Endothelial cell of umbilical vein (primary cell): ENCODE results near the gene DENND1C. TPM values are rescaled to one million over a fixed set of nuclear protein-coding genes. Genes with fewer than 3 reads are reported as not detected.

Experiments
- BruUV-seq: library from RNA; stranded (reverse); fragments of 400-500 nt; replicated peaks from 2 replicates; lab custom pipeline; 2021; lab: Mats Ljungman, UMichigan
- CTCF ChIA-PET: fragments of 300-600, 350-600 bp; sonication (Branson Sonifier 250); formaldehyde crosslinking; loops from one replicate; lab custom pipeline; 2021; ENCODE audit warnings: antibody characterized with exemption, inconsistent platforms; lab: Charles Lee
- POLR2A ChIA-PET: fragments of 300-600, 350-600 bp; sonication (Branson Sonifier 250); formaldehyde crosslinking; loops from one replicate; lab custom pipeline; 2021; ENCODE audit warnings: antibody characterized with exemption, inconsistent platforms; lab: Charles Lee
- DNase-seq: peaks from one replicate; pipeline ENCODE4 v3.0.0-alpha.2; 2011; ENCODE audit warnings: low read depth, low spot score
- FAIRE-seq: peaks from 2 replicates; lab custom pipeline; 2011; peaks lifted over from hg19 to GRCh38; lab: Jason Lieb, UNC
- H2AFZ ChIP-seq: 2 replicates; pipeline ENCODE4 v1.6.0; 2012; ENCODE audit warnings: low read depth, low read length, control low read depth, inconsistent platforms
- H3K27ac ChIP-seq: 2 replicates; pipeline ENCODE4 v1.5.1; 2011; ENCODE audit warnings: low read depth, mild to moderate bottlenecking, control low read depth, low read length, moderate library complexity; ENCODE audit not compliant: insufficient read depth
- H3K27me3 ChIP-seq, 2 experiments: 2 replicates each; pipeline versions ENCODE4 v1.6.0 to v1.6.1; 2011; ENCODE audit warnings: low read length in 2 of 2, mixed read lengths in 1 of 2; ENCODE audit not compliant: control insufficient read depth in 2 of 2, insufficient read depth in 2 of 2
- H3K36me3 ChIP-seq, 2 experiments: 2 replicates in 1 of 2; 3 replicates in 1 of 2; pipeline ENCODE4 v1.5.1; 2011; ENCODE audit warnings: low read length in 2 of 2, mild to moderate bottlenecking in 1 of 2, moderate library complexity in 1 of 2; ENCODE audit not compliant: control insufficient read depth in 2 of 2, insufficient read depth in 2 of 2; ENCODE audit errors: extremely low read depth in 1 of 2
- H3K4me1 ChIP-seq: 3 replicates; pipeline ENCODE4 v1.5.1; 2011; ENCODE audit warnings: mild to moderate bottlenecking, low read length; ENCODE audit not compliant: control insufficient read depth, insufficient read depth; ENCODE audit errors: extremely low read depth
- H3K4me2 ChIP-seq: 2 replicates; pipeline ENCODE4 v1.6.1; 2011; ENCODE audit warnings: low read length, control low read depth, mixed read lengths; ENCODE audit not compliant: insufficient read depth
- H3K4me3 ChIP-seq, 3 experiments: fragments of 200-600 bp in 1 of 3; sonication (generic), shearing (Covaris generic) in 1 of 3; replicated peaks in 1 of 3; 2 replicates each; pipeline ENCODE4 v1.5.1; 2011 to 2016; ENCODE audit warnings: control low read depth in 3 of 3, low read length in 3 of 3, mild to moderate bottlenecking in 2 of 3, inconsistent platforms in 1 of 3, low read depth in 1 of 3, moderate library complexity in 1 of 3; ENCODE audit not compliant: insufficient read depth in 1 of 3
- H3K79me2 ChIP-seq: 2 replicates; pipeline ENCODE4 v1.6.0; 2012; ENCODE audit warnings: low read length, inconsistent platforms; ENCODE audit not compliant: control insufficient read depth, insufficient read depth
- H3K9ac ChIP-seq: replicated peaks from 2 replicates; pipeline ENCODE3; 2011; ENCODE audit warnings: low read length, control low read depth; ENCODE audit not compliant: insufficient read depth; ENCODE audit errors: extremely low read depth
- H3K9me1 ChIP-seq: replicated peaks from 3 replicates; pipeline ENCODE4 v1.6.0; 2011; ENCODE audit warnings: mild to moderate bottlenecking, low read length; ENCODE audit not compliant: control insufficient read depth, insufficient read depth; ENCODE audit errors: extremely low read depth
- H3K9me3 ChIP-seq: replicated peaks from 2 replicates; pipeline ENCODE4 v1.5.1; 2012; ENCODE audit warnings: low read length, inconsistent platforms; ENCODE audit not compliant: control insufficient read depth, insufficient read depth
- H4K20me1 ChIP-seq: replicated peaks from 2 replicates; pipeline ENCODE3; 2011; ENCODE audit warnings: mild to moderate bottlenecking, low read length; ENCODE audit not compliant: control insufficient read depth, insufficient read depth; ENCODE audit errors: extremely low read depth
- CTCF ChIP-seq, 2 donors: IDR thresholded peaks; 1 replicate in 1 of 2; 2 replicates in 1 of 2; pipeline ENCODE4 v1.5.1; 2011; ENCODE audit warnings: low read length in 2 of 2, mild to moderate bottlenecking in 2 of 2, moderate library complexity in 2 of 2, control low read depth in 1 of 2, inconsistent platforms in 1 of 2, low read depth in 1 of 2; ENCODE audit not compliant: insufficient read depth in 1 of 2; ENCODE audit errors: extremely low read depth in 1 of 2
- EZH2 ChIP-seq: IDR thresholded peaks from 2 replicates; pipeline ENCODE4 v1.6.1; 2012; ENCODE audit warnings: borderline replicate concordance, low read depth, mild to moderate bottlenecking, moderate library complexity, low read length, inconsistent platforms; ENCODE audit not compliant: severe bottlenecking
- FOS ChIP-seq: IDR thresholded peaks from 2 replicates; pipeline ENCODE4 v1.6.1; 2011; ENCODE audit warnings: mild to moderate bottlenecking, low read length, moderate library complexity, borderline replicate concordance; ENCODE audit not compliant: insufficient read depth
- GATA2 ChIP-seq: IDR thresholded peaks from 2 replicates; pipeline ENCODE4 v1.7.0; 2011; ENCODE audit warnings: low read depth, mild to moderate bottlenecking, moderate library complexity, mixed read lengths, low read length; ENCODE audit not compliant: insufficient read length, insufficient read depth
- JUN ChIP-seq: IDR thresholded peaks from 2 replicates; pipeline ENCODE4 v1.6.1; 2011; ENCODE audit warnings: borderline replicate concordance, low read depth; ENCODE audit not compliant: insufficient read length, insufficient read depth
- MYC ChIP-seq: IDR thresholded peaks from one replicate; pipeline ENCODE4 v1.6.1; 2011; ENCODE audit warnings: mild to moderate bottlenecking, low read depth, low read length
- POLR2A ChIP-seq: IDR thresholded peaks from 2 replicates; pipeline ENCODE4 v1.6.1; 2012; ENCODE audit warnings: low read depth, mild to moderate bottlenecking, control low read depth, low read length
- POLR2AphosphoS5 ChIP-seq: IDR thresholded peaks from 2 replicates; pipeline ENCODE4 v1.6.1; 2012; ENCODE audit warnings: low read depth, mild to moderate bottlenecking, control low read depth, low read length, moderate library complexity; ENCODE audit not compliant: insufficient read depth
- dilution Hi-C: fragments of 300-500 bp; cut with MboI; formaldehyde crosslinking; loops from one replicate; pipeline ENCODE4 v1.15.0; 2019; ENCODE audit warnings: low sequenced_read_pairs; ENCODE audit not compliant: extremely low pct_ligation_motif_present
- intact Hi-C: fragments of 100-400 bp; cut with micrococcal nuclease; formaldehyde crosslinking; loops from one replicate; pipeline ENCODE4 v1.10.0; 2022
- polyA plus RNA-seq, 4 experiments: library from polyadenylated mRNA; depleted of rRNA in 3 of 4; stranded (reverse) in 3 of 4; unstranded in 1 of 4; fragments of >200 nt; gene quantifications; 2 replicates each; pipeline versions ENCODE4 v1.2.1 to v1.2.3, GENCODE V29; 2011 to 2012; ENCODE audit warnings: missing spikeins in 1 of 4
- total RNA-seq: library from RNA; stranded (reverse); gene quantifications from 2 replicates; pipeline ENCODE4 v1.2.3, GENCODE V29; 2021
- TF ChIP-seq, protein P1 (sequence below): IDR thresholded peaks from 2 replicates; pipeline ENCODE4 v1.6.1; 2011; ENCODE audit not compliant: insufficient read depth, insufficient read length

DENND1C gene
- total and polyA plus RNA-seq, 2 donors (not counting 3 experiments of a cell fraction or from before 2014, with no cell fraction given) = not detected

- Histone ChIP-seq H3K4me1 (no peaks in the 10 kb centered on the region), H4K20me1 (no peaks in the 10 kb centered on the region), H2AFZ (no peak overlapping the region), H3K4me3 (no peak overlapping the region), H3K9me3 (no peaks in the 10 kb centered on the region), H3K9me1 (no peaks in the 10 kb centered on the region), H3K27me3 (no peaks in the 10 kb centered on the region), H3K4me2 (no peak overlapping the region), H3K9ac (no peak overlapping the region), H3K36me3 (no peaks in the 10 kb centered on the region), H3K27ac (no peak overlapping the region), H3K79me2 (no peaks in the 10 kb centered on the region)
- FAIRE-seq (no peak), DNase-seq (peak; percentile 56)
- ChIA-PET CTCF (interaction anchor here (1.2 to 1.6 kb wide), 2 partner anchors 8 to 339 kb away, joined by 4 read pairs; no protein-coding TSS in a partner anchor), POLR2A (interaction anchor here (0.6 kb wide), 1 partner anchor 11 kb away, joined by 4 read pairs; no protein-coding TSS in a partner anchor)
- TF ChIP-seq POLR2A (no peak), POLR2AphosphoS5 (no peak), FOS (no peak), CTCF (IDR thresholded peaks at IDR 0.05; ENCODE audit: extremely low read depth in 1 of 2, insufficient read depth in 1 of 2, low read depth in 1 of 2, low read length in 2 of 2) (no peak), EZH2 (no peak), MYC (no peak), GATA2 (no peak), JUN (no peak)
- TF ChIP-seq, protein P1, sequence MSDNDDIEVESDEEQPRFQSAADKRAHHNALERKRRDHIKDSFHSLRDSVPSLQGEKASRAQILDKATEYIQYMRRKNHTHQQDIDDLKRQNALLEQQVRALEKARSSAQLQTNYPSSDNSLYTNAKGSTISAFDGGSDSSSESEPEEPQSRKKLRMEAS = no peak
- dilution Hi-C loops = no loop called here
- no TSS peak for BruUV-seq
- intact Hi-C loops = no loop called here
These were observed 42.7 kb upstream of the DENND1C start for GRCh38 chr19:6524311-6524710.
